HEK293T (cell line): ENCODE results near the gene TLR5.

Experiments
- CTCF ChIA-PET: fragments of 350-600 bp; formaldehyde crosslinking; extraction: SDS; loops from one replicate; lab custom pipeline; 2021; ENCODE audit warnings: antibody characterized with exemption, inconsistent platforms; lab: Yijun Ruan, JAX
- POLR2A ChIA-PET: fragments of 350-600 bp; formaldehyde crosslinking; extraction: SDS; loops from one replicate; lab custom pipeline; 2020; ENCODE audit warnings: antibody characterized with exemption, inconsistent platforms; lab: Yijun Ruan, JAX
- DNase-seq: peaks from one replicate; pipeline ENCODE4 v3.0.0; 2012; ENCODE audit warnings: mixed read lengths; ENCODE audit errors: extremely low spot score
- ARNT ChIP-seq: fragments of 450-650 bp; IDR thresholded peaks from 2 replicates; pipeline ENCODE4 v1.6.1; 2017; ENCODE audit warnings: mild to moderate bottlenecking
- BHLHE40 ChIP-seq: fragments of 450-650 bp; IDR thresholded peaks from 2 replicates; pipeline ENCODE4 v1.6.1; 2016; ENCODE audit warnings: mild to moderate bottlenecking, moderate library complexity, borderline replicate concordance
- CTBP1 ChIP-seq: fragments of 450-650 bp; IDR thresholded peaks from 2 replicates; pipeline ENCODE4 v1.6.1; 2016; ENCODE audit warnings: borderline replicate concordance
- ELF4 ChIP-seq: fragments of 450-650 bp; IDR thresholded peaks from 2 replicates; pipeline ENCODE4 v1.6.1; 2017; ENCODE audit warnings: antibody characterized with exemption
- FOXA1 ChIP-seq: fragments of 450-650 bp; IDR thresholded peaks from 2 replicates; pipeline ENCODE4 v1.6.1; 2016; ENCODE audit warnings: mild to moderate bottlenecking
- FOXK2 ChIP-seq: fragments of 450-650 bp; IDR thresholded peaks from 2 replicates; pipeline ENCODE4 v1.6.1; 2016; ENCODE audit warnings: mild to moderate bottlenecking
- FOXM1 ChIP-seq: fragments of 450-650 bp; IDR thresholded peaks from 2 replicates; pipeline ENCODE4 v1.6.1; 2017; ENCODE audit warnings: mild to moderate bottlenecking, borderline replicate concordance
- HDGF ChIP-seq: fragments of 450-650 bp; IDR thresholded peaks from 2 replicates; pipeline ENCODE4 v1.6.1; 2017; ENCODE audit warnings: antibody characterized with exemption, borderline replicate concordance
- L3MBTL2 ChIP-seq: fragments of 450-650 bp; conservative IDR thresholded peaks from 2 replicates; pipeline ENCODE4 v1.6.1; 2016; ENCODE audit warnings: mild to moderate bottlenecking
- LEF1 ChIP-seq: fragments of 450-650 bp; IDR thresholded peaks from 2 replicates; pipeline ENCODE4 v1.6.1; 2017; ENCODE audit warnings: mild to moderate bottlenecking, borderline replicate concordance
- NFRKB ChIP-seq: fragments of 450-650 bp; IDR thresholded peaks from 2 replicates; pipeline ENCODE4 v1.6.1; 2016; ENCODE audit warnings: mild to moderate bottlenecking, moderate library complexity
- SP1 ChIP-seq: fragments of 450-650 bp; IDR thresholded peaks from 2 replicates; pipeline ENCODE4 v1.6.1; 2017
- SUZ12 ChIP-seq: fragments of 450-650 bp; IDR thresholded peaks from 2 replicates; pipeline ENCODE4 v1.6.1; 2016; ENCODE audit warnings: mild to moderate bottlenecking
- TARDBP ChIP-seq: fragments of 450-650 bp; IDR thresholded peaks from 2 replicates; pipeline ENCODE4 v1.6.1; 2016
- ZNF384 ChIP-seq: fragments of 450-650 bp; IDR thresholded peaks from 2 replicates; pipeline ENCODE4 v1.6.1; 2016
- TF ChIP-seq, protein P1 (sequence below): fragments of 450-650 bp; IDR thresholded peaks from 2 replicates; pipeline ENCODE4 v1.6.1; 2016

The TLR5 gene

DNA sequence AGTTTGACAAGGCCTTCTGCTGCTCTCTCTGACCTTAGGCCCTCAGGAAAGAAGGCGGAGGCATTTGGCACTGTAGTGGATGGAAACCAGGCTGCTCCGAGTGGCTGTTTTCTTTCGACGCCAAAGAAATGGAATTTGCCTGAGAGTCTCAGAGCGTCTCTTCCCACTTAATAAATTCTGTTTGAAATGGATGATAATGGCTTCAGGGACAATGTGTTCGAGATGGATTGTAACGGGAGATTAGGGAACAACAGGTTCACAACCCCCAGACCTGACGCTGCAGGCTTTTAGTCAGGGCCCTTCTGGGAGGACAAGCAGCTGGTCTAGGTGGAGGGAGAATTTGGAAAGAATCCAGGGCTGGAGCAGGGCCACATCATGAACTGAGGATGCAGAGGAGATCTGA lies 58.6 kb downstream of the TLR5 start:
- ChIA-PET POLR2A (no interaction called here), CTCF (no interaction called here)
- TF ChIP-seq NFRKB (no peak), FOXK2 (no peak), FOXM1 (no peak), HDGF (no peak), ARNT (no peak), BHLHE40 (no peak), ELF4 (no peak), SP1 (no peak), CTBP1 (no peak), FOXA1 (no peak), L3MBTL2 (no peak), ZNF384 (no peak), LEF1 (no peak), TARDBP (no peak)
- TF ChIP-seq, protein P1, sequence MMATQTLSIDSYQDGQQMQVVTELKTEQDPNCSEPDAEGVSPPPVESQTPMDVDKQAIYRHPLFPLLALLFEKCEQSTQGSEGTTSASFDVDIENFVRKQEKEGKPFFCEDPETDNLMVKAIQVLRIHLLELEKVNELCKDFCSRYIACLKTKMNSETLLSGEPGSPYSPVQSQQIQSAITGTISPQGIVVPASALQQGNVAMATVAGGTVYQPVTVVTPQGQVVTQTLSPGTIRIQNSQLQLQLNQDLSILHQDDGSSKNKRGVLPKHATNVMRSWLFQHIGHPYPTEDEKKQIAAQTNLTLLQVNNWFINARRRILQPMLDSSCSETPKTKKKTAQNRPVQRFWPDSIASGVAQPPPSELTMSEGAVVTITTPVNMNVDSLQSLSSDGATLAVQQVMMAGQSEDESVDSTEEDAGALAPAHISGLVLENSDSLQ, result no peak
- DNase-seq, result no peak

DNA sequence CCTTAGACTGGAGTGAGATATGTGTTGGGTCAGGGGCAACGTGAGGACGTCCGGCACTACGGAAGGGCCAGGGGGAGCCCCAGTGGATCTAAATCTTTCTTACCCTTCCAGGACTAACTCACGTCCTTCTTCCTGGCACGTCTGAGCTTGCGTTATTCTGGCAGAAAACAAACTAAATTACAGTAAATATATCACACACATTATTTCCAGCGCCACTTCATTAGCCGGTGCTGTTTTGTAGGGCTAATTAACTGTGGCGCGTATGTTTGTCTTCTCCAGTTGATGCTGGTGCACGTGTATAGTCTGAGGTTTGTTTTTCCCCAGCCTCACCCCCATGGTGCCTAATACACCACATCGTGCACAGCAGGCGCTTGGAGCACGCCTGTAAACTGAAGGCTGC lies 59.2 kb downstream of the TLR5 start:
- no peak for TF ChIP-seq FOXM1
- no peak for TF ChIP-seq L3MBTL2
- TF ChIP-seq ELF4, result no peak
- TF ChIP-seq SP1, result no peak
- no peak for TF ChIP-seq FOXA1
- no peak for TF ChIP-seq ZNF384
- no peak for TF ChIP-seq LEF1
- no peak for TF ChIP-seq FOXK2
- CTCF ChIA-PET, result no interaction called here
- DNase-seq, result no peak
- POLR2A ChIA-PET, result no interaction called here

DNA sequence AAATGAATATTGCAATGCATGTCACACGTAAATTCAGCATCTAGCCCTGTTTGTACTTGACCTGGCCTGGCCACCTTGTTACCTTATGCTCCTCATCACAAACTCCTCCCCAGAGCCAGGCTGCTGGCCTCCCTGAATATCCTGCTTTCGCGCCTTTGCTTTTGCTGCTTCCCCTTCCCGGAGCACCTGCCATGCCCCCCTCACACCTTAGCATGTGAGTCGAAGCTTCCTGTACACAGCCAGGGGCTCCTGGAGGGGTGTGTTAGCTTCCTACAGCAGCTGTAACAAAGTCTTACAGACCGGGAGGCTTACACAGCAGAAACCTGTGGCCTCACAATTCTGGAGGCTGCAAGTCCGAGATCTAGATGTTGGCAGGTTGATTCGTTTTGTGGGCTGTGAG lies 60.1 kb downstream of the TLR5 start:
- CTCF ChIA-PET, result interaction anchor here (0.6 kb wide), 1 partner anchor 76 kb away, joined by 3 read pairs; no protein-coding TSS in a partner anchor
- POLR2A ChIA-PET, result no interaction called here
- no peak for DNase-seq

DNA sequence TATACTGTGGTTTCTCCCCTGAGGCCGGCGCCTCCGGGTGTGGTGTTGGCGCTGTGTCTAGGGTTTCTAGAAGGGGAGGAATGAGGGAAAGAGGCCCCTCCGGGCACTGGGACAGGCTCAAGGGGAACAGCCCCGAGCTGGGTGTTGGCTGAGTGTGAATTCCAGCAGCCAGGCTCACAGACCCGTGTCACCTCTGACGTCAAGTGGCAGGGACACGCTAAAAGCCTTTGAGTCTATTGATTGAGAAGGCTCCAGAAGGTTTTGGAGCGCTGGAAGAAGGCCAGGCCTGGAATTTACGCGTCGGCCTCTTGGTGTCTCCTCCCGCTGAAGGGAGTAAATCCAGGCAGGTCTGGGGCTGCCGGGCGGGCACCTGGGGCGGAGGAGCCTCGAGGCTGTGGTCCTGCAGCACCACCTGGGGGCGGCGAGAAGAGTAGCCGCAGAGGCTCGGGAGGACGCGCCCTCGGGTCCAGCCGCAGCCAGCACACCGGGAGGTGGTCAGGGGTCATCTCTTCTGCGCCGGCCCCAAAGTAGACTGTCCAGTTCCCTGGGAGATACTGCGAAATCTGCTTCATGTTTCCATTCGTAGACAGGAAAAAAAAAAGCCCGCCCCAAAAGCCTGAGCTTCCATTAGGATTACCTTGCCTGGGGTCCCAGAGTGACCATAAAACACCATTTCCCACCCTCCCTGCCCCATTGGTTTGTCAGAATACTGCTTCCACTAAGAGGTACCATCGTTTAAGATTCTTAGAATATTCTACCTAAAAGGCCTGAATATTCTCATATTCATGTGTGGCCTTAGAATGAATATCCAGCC lies 61.7 kb downstream of the TLR5 start:
- peak; percentile 96 for DNase-seq
- POLR2A ChIA-PET, result no interaction called here
- TF ChIP-seq ARNT, result 0 out of 2 replicates have a peak, but pooled peaks have one; percentile 24
- no peak for TF ChIP-seq BHLHE40
- no peak for TF ChIP-seq ZNF384
- TF ChIP-seq L3MBTL2, result peak; percentile 84
- no peak for TF ChIP-seq SP1
- 0 out of 2 replicates have a peak, but pooled peaks have one; percentile 61 for TF ChIP-seq LEF1
- CTCF ChIA-PET, result interaction anchor here (0.6 to 2.0 kb wide), 6 partner anchors 9 to 362 kb away, joined by 3 to 12 read pairs (median 4); no protein-coding TSS in a partner anchor

More for the DNA sequence above, 60.1 kb downstream of the TLR5 start:
- TF ChIP-seq SP1 (no peak), HDGF (no peak), LEF1 (no peak), NFRKB (no peak), L3MBTL2 (no peak), SUZ12 (no peak), TARDBP (no peak), FOXA1 (no peak), CTBP1 (no peak), ARNT (no peak), FOXM1 (no peak), ELF4 (no peak)
- TF ChIP-seq, protein P1, result no peak

DNA sequence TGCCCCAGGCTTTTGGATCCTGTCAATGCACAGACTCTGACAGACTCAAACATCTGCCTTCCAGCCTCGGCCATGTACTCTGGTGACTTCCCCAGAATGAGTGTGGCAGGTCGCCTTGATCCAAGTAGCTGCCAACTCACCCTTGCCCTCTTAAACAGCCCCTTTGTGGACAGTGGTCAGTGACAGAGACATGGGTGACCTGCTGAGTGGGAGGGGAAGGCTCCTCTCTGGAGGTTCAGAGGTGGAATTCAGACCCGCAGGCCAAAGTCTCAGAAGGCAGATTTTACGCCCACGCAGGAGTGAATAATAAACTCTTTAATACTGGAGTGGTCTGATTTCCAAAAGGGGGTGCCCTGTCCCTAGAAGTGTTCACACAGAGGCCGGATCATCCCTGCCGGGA lies 63.5 kb downstream of the TLR5 start:
- POLR2A ChIA-PET, result no interaction called here
- no peak for TF ChIP-seq NFRKB
- DNase-seq, result no peak
- CTCF ChIA-PET, result no interaction called here

DNA sequence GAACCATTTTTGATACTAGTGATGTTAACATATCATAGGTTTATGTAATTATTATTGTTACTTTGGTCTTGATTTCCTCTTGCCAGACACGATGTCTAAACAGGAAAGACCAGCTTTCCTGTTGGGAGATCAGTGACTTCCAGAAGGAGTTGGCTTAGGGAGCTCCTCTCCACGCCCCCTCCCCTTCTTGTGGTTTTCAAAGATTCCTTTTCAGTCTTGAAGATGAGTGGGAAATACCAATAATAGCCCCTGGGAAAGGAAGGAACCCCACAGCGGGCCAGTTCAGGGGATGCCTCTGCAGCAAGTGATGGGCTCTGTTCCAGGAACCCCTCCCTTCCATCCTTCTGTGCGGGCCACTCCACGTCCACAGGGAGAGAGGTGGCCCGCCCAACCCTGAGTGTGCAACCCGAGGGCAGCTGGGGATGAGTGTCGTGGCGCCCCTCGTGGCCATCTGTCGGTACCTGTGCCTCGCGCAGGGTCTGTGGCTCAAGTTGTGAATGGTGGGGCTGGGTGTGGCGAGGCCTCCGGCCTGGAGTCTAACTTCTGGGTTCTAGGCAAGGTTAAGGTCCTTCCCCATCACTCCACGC lies 65.7 kb downstream of the TLR5 start:
- ChIA-PET CTCF (interaction anchor here (0.6 to 2.8 kb wide), 4 partner anchors 12 to 349 kb away, joined by 3 to 9 read pairs (median 4); no protein-coding TSS in a partner anchor), POLR2A (no interaction called here)
- no peak for DNase-seq
- TF ChIP-seq NFRKB (no peak), FOXM1 (no peak), ARNT (no peak), SP1 (no peak), CTBP1 (no peak), L3MBTL2 (no peak), SUZ12 (no peak), FOXK2 (no peak), ZNF384 (no peak), LEF1 (no peak), ELF4 (no peak), FOXA1 (no peak), TARDBP (no peak), BHLHE40 (no peak), HDGF (no peak)
- TF ChIP-seq, protein P1, result no peak
